ENCODE results near the gene SERTM2.

SERTM2 gene

GRCh38 chrX:111518667-111519066 lies 7.2 kb downstream of the SERTM2 start:
- Histone ChIP-seq H2AFZ (ENCODE audit: low read depth, low read length) (no peak overlapping the region), H3K9me3 (ENCODE audit: insufficient read depth, low read length) (no peaks in the 10 kb centered on the region), H4K20me1 (ENCODE audit: insufficient read depth, low read length) (no peaks in the 10 kb centered on the region), H3K4me1 (ENCODE audit: low read length) (no peaks in the 10 kb centered on the region), H3K27me3 (ENCODE audit: low read depth, low read length) (no peaks in the 10 kb centered on the region), H3K4me2 (ENCODE audit: low read length) (no peak overlapping the region), H3K27ac (ENCODE audit: low read length) (no peak overlapping the region), H3K36me3 (replicated peaks; ENCODE audit: low read depth, low read length) (no peaks in the 10 kb centered on the region), H3K4me3 (ENCODE audit: low read length) (no peak overlapping the region), H3K79me2 (ENCODE audit: low read length) (no peaks in the 10 kb centered on the region), H3K9ac (ENCODE audit: low read length) (no peak overlapping the region)
- TF ChIP-seq EZH2phosphoT487 (IDR thresholded peaks at IDR 0.05; ENCODE audit: low read depth) (no peak), CTCF (IDR thresholded peaks at IDR 0.05; ENCODE audit: low read depth, low read length) (no peak)

GRCh38 chrX:111519215-111519614 lies 7.8 kb downstream of the SERTM2 start:
- no peak overlapping the region for H3K9ac ChIP-seq (ENCODE audit: low read length)
- H3K27ac ChIP-seq (ENCODE audit: low read length), result no peak overlapping the region

GRCh38 chrX:111520506-111520905 lies 9.1 kb downstream of the SERTM2 start:
- Histone ChIP-seq H3K27me3 (ENCODE audit: low read depth, low read length) (no peaks in the 10 kb centered on the region), H3K9me3 (ENCODE audit: insufficient read depth, low read length) (no peaks in the 10 kb centered on the region), H2AFZ (ENCODE audit: low read depth, low read length) (no peak overlapping the region), H3K27ac (ENCODE audit: low read length) (no peak overlapping the region), H3K4me2 (ENCODE audit: low read length) (no peak overlapping the region), H3K4me1 (ENCODE audit: low read length) (no peaks in the 10 kb centered on the region), H3K36me3 (replicated peaks; ENCODE audit: low read depth, low read length) (no peaks in the 10 kb centered on the region), H3K79me2 (ENCODE audit: low read length) (no peaks in the 10 kb centered on the region), H4K20me1 (ENCODE audit: insufficient read depth, low read length) (no peaks in the 10 kb centered on the region), H3K4me3 (ENCODE audit: low read length) (no peak overlapping the region), H3K9ac (ENCODE audit: low read length) (no peak overlapping the region)
- no peak for TF ChIP-seq EZH2phosphoT487 (IDR thresholded peaks at IDR 0.05; ENCODE audit: low read depth)
- no peak for TF ChIP-seq CTCF (IDR thresholded peaks at IDR 0.05; ENCODE audit: low read depth, low read length)

More at GRCh38 chrX:111519215-111519614, 7.8 kb downstream of the SERTM2 start:
- Histone ChIP-seq H3K4me2 (ENCODE audit: low read length) (no peak overlapping the region), H3K27me3 (ENCODE audit: low read depth, low read length) (no peaks in the 10 kb centered on the region), H3K79me2 (ENCODE audit: low read length) (no peaks in the 10 kb centered on the region), H2AFZ (ENCODE audit: low read depth, low read length) (no peak overlapping the region), H4K20me1 (ENCODE audit: insufficient read depth, low read length) (no peaks in the 10 kb centered on the region), H3K4me3 (ENCODE audit: low read length) (no peak overlapping the region), H3K4me1 (ENCODE audit: low read length) (no peaks in the 10 kb centered on the region), H3K9me3 (ENCODE audit: insufficient read depth, low read length) (no peaks in the 10 kb centered on the region), H3K36me3 (replicated peaks; ENCODE audit: low read depth, low read length) (no peaks in the 10 kb centered on the region)
- TF ChIP-seq EZH2phosphoT487 (IDR thresholded peaks at IDR 0.05; ENCODE audit: low read depth) (no peak), CTCF (IDR thresholded peaks at IDR 0.05; ENCODE audit: low read depth, low read length) (no peak)

- TF ChIP-seq EZH2phosphoT487 (IDR thresholded peaks at IDR 0.05; ENCODE audit: low read depth), result no peak
- no peak for TF ChIP-seq CTCF (IDR thresholded peaks at IDR 0.05; ENCODE audit: low read depth, low read length)
- Histone ChIP-seq H4K20me1 (ENCODE audit: insufficient read depth, low read length) (no peaks in the 10 kb centered on the region), H3K9ac (ENCODE audit: low read length) (no peak overlapping the region), H3K4me3 (ENCODE audit: low read length) (no peak overlapping the region), H2AFZ (ENCODE audit: low read depth, low read length) (no peak overlapping the region), H3K4me1 (ENCODE audit: low read length) (no peaks in the 10 kb centered on the region), H3K27ac (ENCODE audit: low read length) (no peak overlapping the region), H3K9me3 (ENCODE audit: insufficient read depth, low read length) (no peaks in the 10 kb centered on the region), H3K4me2 (ENCODE audit: low read length) (no peak overlapping the region), H3K79me2 (ENCODE audit: low read length) (no peaks in the 10 kb centered on the region), H3K27me3 (ENCODE audit: low read depth, low read length) (no peaks in the 10 kb centered on the region), H3K36me3 (replicated peaks; ENCODE audit: low read depth, low read length) (no peaks in the 10 kb centered on the region)
Observed at GRCh38 chrX:111521169-111521568, 9.7 kb downstream of the SERTM2 start.

Measured in OCI-LY3 (cell line).